OCI-LY3 (cell line): Measurements from ENCODE around the gene GAL3ST2.

Experiments used
- H2AFZ ChIP-seq: fragments of 200-600, 300-600 bp; shearing (Covaris generic); 2 replicates; pipeline ENCODE4 v1.6.0; 2014; ENCODE audit warnings: antibody characterized with exemption, low read depth, low read length
- H3K27ac ChIP-seq: fragments of 200-600, 300-600 bp; sonication (generic); 2 replicates; pipeline ENCODE4 v1.5.1; 2014; ENCODE audit warnings: mild to moderate bottlenecking, low read length, moderate library complexity, mixed read lengths
- H3K27me3 ChIP-seq: fragments of 200-600, 300-600 bp; sonication (generic); 2 replicates; pipeline ENCODE4 v1.6.1; 2014; ENCODE audit warnings: low read depth, low read length, mixed read lengths
- H3K36me3 ChIP-seq: fragments of 200-600, 300-600 bp; sonication (generic); replicated peaks from 2 replicates; pipeline ENCODE3; 2014; ENCODE audit warnings: low read depth, low read length, mixed read lengths
- H3K4me1 ChIP-seq: fragments of 300-600, 200-600 bp; sonication (generic); 2 replicates; pipeline ENCODE4 v1.6.1; 2014; ENCODE audit warnings: low read length, mixed read lengths
- H3K4me2 ChIP-seq: fragments of 200-600, 300-600 bp; sonication (generic); 2 replicates; pipeline ENCODE4 v1.6.1; 2014; ENCODE audit warnings: low read length, mixed read lengths
- H3K4me3 ChIP-seq: fragments of 300-600, 200-600 bp; sonication (generic); 2 replicates; pipeline ENCODE4 v1.5.1; 2014; ENCODE audit warnings: antibody characterized with exemption, mild to moderate bottlenecking, low read length, moderate library complexity
- H3K79me2 ChIP-seq: fragments of 300-600, 200-600 bp; shearing (Covaris generic); 2 replicates; pipeline ENCODE4 v1.6.1; 2014; ENCODE audit warnings: mild to moderate bottlenecking, low read length, mixed read lengths
- H3K9ac ChIP-seq: fragments of 300-600, 200-600 bp; shearing (Covaris generic); 2 replicates; pipeline ENCODE4 v1.6.0; 2014; ENCODE audit warnings: mild to moderate bottlenecking, low read length, moderate library complexity
- H3K9me3 ChIP-seq: fragments of 200-600, 300-600 bp; shearing (Covaris generic); 2 replicates; pipeline ENCODE4 v1.6.1; 2014; ENCODE audit warnings: low read length, mixed read lengths; ENCODE audit not compliant: insufficient read depth
- H4K20me1 ChIP-seq: fragments of 200-600, 300-600 bp; sonication (generic); 2 replicates; pipeline ENCODE4 v1.6.1; 2016; ENCODE audit warnings: low read length, mixed read lengths; ENCODE audit not compliant: insufficient read depth
- EZH2phosphoT487 ChIP-seq: fragments of 200-600 bp; shearing (Covaris generic); IDR thresholded peaks from 2 replicates; pipeline ENCODE4 v1.6.1; 2018; ENCODE audit warnings: antibody characterized with exemption, mixed run types, low read depth
- TF ChIP-seq, protein P1 (sequence below): fragments of 200-600, 300-600 bp; sonication (generic); IDR thresholded peaks from 2 replicates; pipeline ENCODE4 v1.5.1; 2014; ENCODE audit warnings: antibody characterized with exemption, low read length, low read depth

The GAL3ST2 gene

DNA sequence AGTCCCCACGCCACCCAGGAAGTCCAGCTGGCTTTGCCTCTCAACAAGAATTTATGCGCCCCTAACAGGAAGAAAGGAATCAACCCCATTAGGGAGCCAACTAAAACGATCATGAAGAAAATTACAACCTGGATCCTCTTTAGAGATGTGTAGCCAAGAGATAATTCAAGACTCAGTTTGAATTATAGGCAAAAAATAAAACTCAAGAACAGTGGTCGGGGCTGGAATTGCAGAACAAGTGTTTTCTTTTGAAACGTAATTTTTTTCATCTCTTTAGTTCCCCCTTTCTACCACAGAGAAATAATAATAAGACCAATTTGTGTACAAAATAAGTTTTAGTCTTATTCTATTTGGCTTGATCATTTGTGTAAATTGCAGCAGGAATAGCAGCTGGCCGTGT is 59.7 kb downstream of the GAL3ST2 start:
- TF ChIP-seq EZH2phosphoT487: no peak
- TF ChIP-seq, protein P1, sequence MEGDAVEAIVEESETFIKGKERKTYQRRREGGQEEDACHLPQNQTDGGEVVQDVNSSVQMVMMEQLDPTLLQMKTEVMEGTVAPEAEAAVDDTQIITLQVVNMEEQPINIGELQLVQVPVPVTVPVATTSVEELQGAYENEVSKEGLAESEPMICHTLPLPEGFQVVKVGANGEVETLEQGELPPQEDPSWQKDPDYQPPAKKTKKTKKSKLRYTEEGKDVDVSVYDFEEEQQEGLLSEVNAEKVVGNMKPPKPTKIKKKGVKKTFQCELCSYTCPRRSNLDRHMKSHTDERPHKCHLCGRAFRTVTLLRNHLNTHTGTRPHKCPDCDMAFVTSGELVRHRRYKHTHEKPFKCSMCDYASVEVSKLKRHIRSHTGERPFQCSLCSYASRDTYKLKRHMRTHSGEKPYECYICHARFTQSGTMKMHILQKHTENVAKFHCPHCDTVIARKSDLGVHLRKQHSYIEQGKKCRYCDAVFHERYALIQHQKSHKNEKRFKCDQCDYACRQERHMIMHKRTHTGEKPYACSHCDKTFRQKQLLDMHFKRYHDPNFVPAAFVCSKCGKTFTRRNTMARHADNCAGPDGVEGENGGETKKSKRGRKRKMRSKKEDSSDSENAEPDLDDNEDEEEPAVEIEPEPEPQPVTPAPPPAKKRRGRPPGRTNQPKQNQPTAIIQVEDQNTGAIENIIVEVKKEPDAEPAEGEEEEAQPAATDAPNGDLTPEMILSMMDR: no peak
- Histone ChIP-seq H3K9ac (no peak overlapping the region), H3K27ac (no peak overlapping the region), H3K27me3 (peaks cover 23% of the 10 kb centered on the region), H3K4me2 (no peak overlapping the region), H2AFZ (no peak overlapping the region), H3K9me3 (no peaks in the 10 kb centered on the region), H3K79me2 (no peaks in the 10 kb centered on the region), H3K4me1 (no peaks in the 10 kb centered on the region), H3K36me3 (no peaks in the 10 kb centered on the region), H3K4me3 (no peak overlapping the region), H4K20me1 (no peaks in the 10 kb centered on the region)

DNA sequence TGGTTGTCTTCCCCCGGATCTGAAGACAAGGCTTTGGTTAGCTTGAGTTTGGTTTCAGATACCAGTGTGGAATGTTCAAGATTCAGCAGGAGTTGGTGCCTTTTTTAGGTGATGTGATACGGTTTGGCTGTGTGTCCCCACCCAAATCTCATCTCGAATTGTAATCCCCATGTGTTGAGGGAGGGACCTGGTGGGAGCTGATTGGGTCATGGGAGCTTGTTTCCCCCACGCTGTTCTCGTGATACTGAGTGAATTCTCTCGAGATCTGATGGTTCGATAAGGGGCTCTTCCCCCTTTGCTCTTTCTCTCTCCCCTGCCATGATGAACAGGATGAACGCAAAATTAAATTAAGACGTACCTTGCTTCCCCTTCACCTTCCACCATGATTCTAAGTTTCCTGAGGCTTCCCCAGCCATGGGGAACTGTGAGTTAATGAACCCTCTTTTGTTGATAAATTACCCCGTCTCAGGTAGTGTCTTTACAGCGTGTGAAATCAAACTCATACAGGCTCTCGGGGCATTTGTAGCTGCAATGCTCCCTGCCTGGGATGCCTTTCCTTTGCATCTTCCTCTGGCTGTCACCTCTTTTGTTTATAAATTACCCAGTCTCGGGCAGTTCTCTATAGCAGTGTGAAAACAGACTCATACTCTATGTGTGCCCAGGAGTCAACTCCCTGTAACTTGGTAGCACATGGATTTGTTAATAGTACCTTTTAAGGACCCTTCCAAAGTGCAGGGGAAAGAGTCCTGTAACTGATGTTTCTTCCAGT is 60.8 kb downstream of the GAL3ST2 start:
- Histone ChIP-seq H4K20me1 (no peaks in the 10 kb centered on the region), H3K27me3 (peaks cover 19% of the 10 kb centered on the region), H3K4me2 (no peak overlapping the region), H3K9ac (no peak overlapping the region), H3K4me1 (no peaks in the 10 kb centered on the region), H3K36me3 (no peaks in the 10 kb centered on the region), H3K27ac (no peak overlapping the region), H3K79me2 (no peaks in the 10 kb centered on the region), H2AFZ (no peak overlapping the region), H3K4me3 (no peak overlapping the region), H3K9me3 (no peaks in the 10 kb centered on the region)
- TF ChIP-seq EZH2phosphoT487: no peak
- TF ChIP-seq, protein P1: no peak

DNA sequence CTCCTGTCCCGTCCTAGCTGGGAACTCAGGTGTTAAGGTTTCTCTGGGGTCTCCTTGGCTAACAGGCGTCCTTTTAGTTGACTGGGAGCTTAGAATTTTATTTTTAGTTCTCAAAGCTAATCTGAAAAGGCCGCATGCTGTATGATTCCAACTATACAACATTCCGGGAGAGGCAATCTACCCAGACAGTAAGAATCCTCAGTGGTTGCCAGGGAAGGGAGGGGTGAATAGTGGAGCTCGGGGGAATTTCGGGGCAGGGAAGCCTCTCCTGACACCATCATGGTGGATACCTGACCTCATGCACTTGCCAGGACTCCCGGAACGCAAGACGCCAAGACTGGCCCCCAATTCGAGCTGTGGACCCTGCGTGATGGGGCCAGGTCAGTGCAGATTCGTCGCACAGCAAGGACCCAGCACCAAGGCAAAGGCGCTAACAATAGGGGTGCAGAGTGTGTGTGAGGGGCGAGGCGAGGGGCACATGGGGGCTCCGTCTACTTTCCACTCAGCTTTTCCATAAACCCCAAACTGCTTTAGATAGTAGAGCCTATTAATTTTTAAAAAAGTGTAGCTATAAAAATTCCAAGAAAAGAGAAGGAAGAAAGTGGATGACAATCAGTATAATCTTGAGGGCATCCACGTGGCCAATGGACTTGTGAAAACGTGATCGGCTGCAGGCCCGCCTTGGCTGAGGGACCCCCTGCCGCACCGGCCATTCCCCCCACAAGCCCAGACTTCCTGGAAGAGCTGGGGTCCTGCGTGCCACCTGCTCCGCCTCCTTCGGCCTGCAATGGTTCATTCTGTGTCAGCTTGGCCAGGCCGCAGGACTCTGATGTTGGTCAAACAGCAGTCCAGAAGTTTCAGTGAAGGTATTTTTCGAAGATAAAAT is 64.8 kb downstream of the GAL3ST2 start:
- H3K27me3 ChIP-seq: peaks cover 17% of the 10 kb centered on the region
- H3K9me3 ChIP-seq: no peaks in the 10 kb centered on the region
- no peak for TF ChIP-seq EZH2phosphoT487
- TF ChIP-seq, protein P1: no peak
- peaks cover 3% of the 10 kb centered on the region; the same call in 1 of the 2 replicates for H3K4me1 ChIP-seq
- H3K4me3 ChIP-seq: no peak overlapping the region
- H3K79me2 ChIP-seq: no peaks in the 10 kb centered on the region
- H3K36me3 ChIP-seq: no peaks in the 10 kb centered on the region
- no peak overlapping the region for H3K27ac ChIP-seq
- H3K9ac ChIP-seq: no peak overlapping the region
- no peaks in the 10 kb centered on the region for H4K20me1 ChIP-seq
- H3K4me2 ChIP-seq: no peak overlapping the region
- no peak overlapping the region for H2AFZ ChIP-seq

DNA sequence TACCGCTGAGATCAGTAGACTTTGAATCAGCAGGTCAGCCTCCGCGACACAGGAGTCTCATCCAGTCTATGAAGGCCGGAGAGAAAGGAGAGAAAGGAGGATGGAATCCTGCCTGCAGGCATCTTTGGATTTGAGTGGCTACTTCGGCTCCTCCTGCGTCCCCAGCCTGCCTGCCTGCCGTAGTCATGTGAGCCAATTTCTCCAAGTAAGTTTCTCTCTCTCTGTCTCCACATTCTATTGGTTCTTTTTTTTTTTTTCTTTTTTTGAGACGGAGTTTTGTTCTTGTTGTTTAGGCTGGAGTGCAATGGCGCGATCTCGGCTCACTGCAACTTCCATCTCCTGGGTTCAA is 65.4 kb downstream of the GAL3ST2 start:
- no peak overlapping the region for H3K4me3 ChIP-seq

More for the DNA sequence above, 65.4 kb downstream of the GAL3ST2 start:
- TF ChIP-seq EZH2phosphoT487: no peak
- TF ChIP-seq, protein P1: no peak
- no peaks in the 10 kb centered on the region for H3K36me3 ChIP-seq
- H3K27ac ChIP-seq: no peak overlapping the region
- no peaks in the 10 kb centered on the region for H3K9me3 ChIP-seq
- no peaks in the 10 kb centered on the region for H4K20me1 ChIP-seq
- H3K4me2 ChIP-seq: no peak overlapping the region
- H3K9ac ChIP-seq: no peak overlapping the region
- peaks cover 11% of the 10 kb centered on the region for H3K27me3 ChIP-seq
- H3K4me1 ChIP-seq: peaks cover 3% of the 10 kb centered on the region; the same call in 1 of the 2 replicates
- H2AFZ ChIP-seq: no peak overlapping the region
- H3K79me2 ChIP-seq: no peaks in the 10 kb centered on the region
